ENCODE results near the gene TFAP2D. TPM values are rescaled to one million over a fixed set of nuclear protein-coding genes. Genes with fewer than 3 reads are reported as not detected.

Gene TFAP2D
- total and polyA plus RNA-seq, 10 of the 15 experiments (the other 5 are each of a cell fraction or from before 2014, with no cell fraction given) = not detected

DNA sequence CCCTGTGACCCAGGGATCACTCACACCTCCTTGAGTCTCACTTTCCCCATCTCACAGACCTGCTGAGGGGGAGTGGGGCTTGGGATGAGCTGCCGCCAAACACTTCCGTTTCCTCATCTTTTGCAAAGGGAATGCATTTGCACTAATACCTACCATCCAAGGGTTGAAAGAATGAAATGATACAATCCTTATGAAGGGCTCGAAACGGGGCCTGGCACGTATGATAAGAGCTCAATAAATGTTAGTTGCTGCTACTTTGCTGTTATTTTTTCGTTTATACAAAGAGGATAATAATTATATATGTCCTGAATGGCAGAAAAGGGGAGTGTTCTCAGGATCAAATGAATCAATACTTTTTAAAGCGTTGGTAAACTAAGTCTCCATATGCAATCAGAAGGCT lies 6.1 kb upstream of the TFAP2D start (continued):
- TF ChIP-seq PBX3 (IDR thresholded peaks at IDR 0.05; ENCODE audit: insufficient replicate concordance, low read depth, low read length) (no peak), ZNF24 (IDR thresholded peaks at IDR 0.05) (no peak)

DNA sequence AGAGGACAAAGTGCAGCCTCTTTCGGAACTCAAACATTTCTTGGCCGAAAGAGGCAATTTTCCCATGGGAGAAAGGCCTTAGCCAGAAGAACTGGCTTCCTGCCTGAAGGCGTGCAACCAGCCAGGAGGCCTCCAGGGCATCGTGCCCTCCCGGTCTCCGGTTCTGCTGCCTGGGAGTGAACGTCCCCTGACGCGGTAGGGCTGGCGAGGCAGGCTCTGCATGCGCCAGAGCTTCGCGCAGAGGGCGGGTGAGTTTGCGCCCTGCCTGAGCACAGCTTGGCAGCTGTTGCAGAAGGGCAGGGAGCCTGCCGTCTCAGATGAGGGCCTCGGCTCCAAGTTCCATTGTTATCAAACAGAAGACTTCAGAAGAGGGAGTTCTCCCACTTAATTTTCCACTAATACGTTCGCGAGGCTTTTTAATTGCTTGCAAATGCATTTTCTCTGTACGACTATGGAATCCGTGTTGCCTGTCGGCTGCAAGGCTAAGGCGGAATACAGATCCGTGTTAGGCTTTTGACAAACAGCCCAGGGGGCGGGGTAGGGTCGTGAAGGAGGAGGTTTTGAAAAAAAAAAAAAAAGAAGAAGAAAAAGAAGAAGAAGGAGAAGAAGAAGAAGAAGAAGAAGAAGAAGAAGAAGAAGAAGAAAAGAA lies 5.5 kb upstream of the TFAP2D start:
- BruUV-seq (replicated peaks) = no TSS peak
- 18% methylated on average over 25 of the region's 27 CpGs for WGBS (ENCODE audit: insufficient coverage, insufficient replicate concordance, low lambda C conversion rate, missing lambda C conversion rate)
- no peaks in the 10 kb centered on the region for H3K36me3 ChIP-seq (ENCODE audit: control insufficient read depth in 2 of 2, insufficient read depth in 2 of 2, low read length in 1 of 2)
- in situ Hi-C loops (cut with MboI) = no loop called here
- ATAC-seq = no peak
- RAD21 ChIA-PET (ENCODE audit: unreplicated experiment) = no interaction called here
- FAIRE-seq = no peak
- no peaks in the 10 kb centered on the region for H3K4me1 ChIP-seq (ENCODE audit: control insufficient read depth, insufficient read depth, low read length)
- no peak overlapping the region for H3K4me2 ChIP-seq (ENCODE audit: control insufficient read depth, insufficient read depth)
- H4K20me1 ChIP-seq (ENCODE audit: control insufficient read depth, insufficient read depth) = no peaks in the 10 kb centered on the region
- POLR2A ChIA-PET = no interaction called here
- peaks cover 0 to 2% of the 10 kb centered on the region in 2 experiments; a peak in 2 of 4 replicates for H3K27me3 ChIP-seq (replicated peaks in 1 of 2; ENCODE audit: control insufficient read depth in 2 of 2, insufficient read depth in 2 of 2, low read length in 1 of 2)
- H3K27ac ChIP-seq (ENCODE audit: control insufficient read depth, insufficient read depth) = no peak overlapping the region
- H3K4me3 ChIP-seq = no peak overlapping the region
- SMC1A ChIA-PET (ENCODE audit: uncharacterized antibody, unreplicated experiment) = no interaction called here
- no peak for TF ChIP-seq SUPT20H (IDR thresholded peaks at IDR 0.05; ENCODE audit: borderline replicate concordance, control insufficient read depth, low read depth, low read length)
- DNase-seq (ENCODE audit: low read depth, low spot score) = no peak
- H3K9me3 ChIP-seq (replicated peaks; ENCODE audit: control insufficient read depth, insufficient read depth, low read length) = no peaks in the 10 kb centered on the region
- H3K79me2 ChIP-seq (ENCODE audit: control insufficient read depth, insufficient read depth, low read length) = no peaks in the 10 kb centered on the region
- no peak overlapping the region for H3K9ac ChIP-seq (ENCODE audit: control insufficient read depth, insufficient read depth, low read length)
- intact Hi-C loops (cut with micrococcal nuclease; ENCODE audit: unreplicated experiment) = no loop called here
- H2AFZ ChIP-seq (ENCODE audit: control insufficient read depth, low read depth, low read length) = no peak overlapping the region
- CTCF ChIA-PET = no interaction called here

Measured in GM12878 (cell line).